ENCODE measurements around the gene SLC43A3.

The SLC43A3 gene

GRCh38 chr11:57426439-57426928 is 437 bp downstream of the SLC43A3 start:
- DNase-seq: no peak

DNA sequence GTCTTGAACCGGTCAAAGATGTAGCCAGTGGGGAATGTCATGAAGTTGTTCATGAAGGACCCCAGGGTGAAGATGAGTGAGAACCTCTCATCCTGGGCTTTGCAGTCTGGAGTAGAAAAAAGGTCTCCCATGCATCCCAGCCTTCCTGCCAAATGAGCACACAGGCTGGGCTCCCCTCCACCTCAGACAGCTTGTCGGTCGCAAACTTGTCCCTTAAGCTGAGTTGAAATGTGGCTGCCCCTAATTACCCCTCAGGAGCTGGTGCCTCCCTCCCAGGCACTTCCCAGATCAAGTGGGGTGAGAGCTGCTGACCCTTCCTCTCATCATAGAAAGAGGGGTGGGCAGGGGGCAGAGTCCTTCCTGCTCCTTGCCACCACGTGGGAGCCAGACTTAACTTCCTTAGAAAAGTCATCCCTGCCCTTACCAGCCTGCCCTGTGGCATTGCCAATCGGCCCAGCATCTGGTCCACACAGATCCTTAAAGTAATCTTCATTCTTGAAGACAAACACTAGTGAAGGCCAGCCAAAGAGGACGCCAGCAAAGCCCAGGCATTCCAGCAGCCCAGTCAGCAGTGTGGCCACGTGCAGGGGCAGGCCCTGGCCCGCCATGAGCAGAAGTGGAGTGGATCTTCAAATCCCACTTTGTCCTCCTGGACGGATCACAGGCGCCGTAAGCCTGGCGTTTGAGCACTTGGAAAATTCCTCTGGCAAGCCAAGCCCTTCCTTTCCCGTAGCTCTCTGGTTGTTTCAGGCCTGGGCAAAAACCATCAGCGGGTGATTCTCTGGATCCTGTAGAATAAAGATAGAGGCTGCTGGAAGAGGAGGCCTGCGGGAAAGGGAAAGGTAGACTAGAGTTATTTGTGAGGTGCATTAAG is 1.1 kb downstream of the SLC43A3 start:
- no peak for DNase-seq

- DNase-seq: no peak
Measured at GRCh38 chr11:57424792-57425564, 1.9 kb downstream of the SLC43A3 start.

GRCh38 chr11:57424137-57424791 is 2.7 kb downstream of the SLC43A3 start:
- no peak for DNase-seq

DNA sequence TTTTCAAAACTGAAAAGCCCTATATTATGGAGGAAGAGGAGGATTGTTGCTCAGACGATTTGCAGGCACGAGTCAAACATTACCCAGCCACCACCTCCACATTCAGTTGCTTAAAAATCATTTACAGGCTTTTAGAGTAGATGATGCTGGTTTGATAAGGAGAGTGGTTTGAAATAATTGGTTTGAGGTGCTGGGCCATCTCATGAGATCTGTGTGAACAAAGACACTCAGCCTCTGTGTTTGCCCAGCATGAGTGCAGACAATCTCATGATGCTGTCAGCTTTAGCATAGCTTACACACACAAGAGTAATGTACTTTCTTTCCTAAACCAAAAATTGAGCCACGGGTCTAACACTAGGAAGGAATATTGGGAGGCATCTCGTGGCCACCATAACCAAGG is 4.3 kb downstream of the SLC43A3 start:
- DNase-seq: no peak

GRCh38 chr11:57421805-57422204 is 5.1 kb downstream of the SLC43A3 start:
- no peak for DNase-seq

GRCh38 chr11:57421066-57421465 is 5.9 kb downstream of the SLC43A3 start:
- no peak for DNase-seq

- DNase-seq: no peak
Measured at GRCh38 chr11:57419146-57419545, 7.8 kb downstream of the SLC43A3 start.

DNA sequence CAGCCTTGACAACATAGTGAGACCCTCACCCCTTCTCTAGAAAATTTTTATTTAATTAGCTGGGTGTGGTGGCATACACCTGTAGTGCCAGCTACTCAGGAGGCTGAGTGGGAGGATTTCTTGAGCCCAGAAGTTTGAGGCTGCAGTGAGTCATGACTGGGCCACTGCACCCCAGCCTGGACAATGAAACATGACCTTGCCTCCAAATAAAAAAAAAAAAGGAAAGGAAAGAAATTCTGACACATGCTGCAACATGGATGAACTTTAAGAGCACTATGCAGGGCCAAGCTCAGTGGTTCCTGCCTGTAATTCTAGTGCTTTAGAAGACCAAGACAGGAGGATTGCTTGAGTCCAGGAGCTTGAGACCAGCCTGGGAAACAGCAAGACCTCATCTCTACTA is 8.8 kb downstream of the SLC43A3 start:
- DNase-seq: no peak

- no peak for DNase-seq
Measured at GRCh38 chr11:57417056-57417455, 9.9 kb downstream of the SLC43A3 start.

- no peak for DNase-seq
Measured at GRCh38 chr11:57416436-57416835, 10.5 kb downstream of the SLC43A3 start.

DNA sequence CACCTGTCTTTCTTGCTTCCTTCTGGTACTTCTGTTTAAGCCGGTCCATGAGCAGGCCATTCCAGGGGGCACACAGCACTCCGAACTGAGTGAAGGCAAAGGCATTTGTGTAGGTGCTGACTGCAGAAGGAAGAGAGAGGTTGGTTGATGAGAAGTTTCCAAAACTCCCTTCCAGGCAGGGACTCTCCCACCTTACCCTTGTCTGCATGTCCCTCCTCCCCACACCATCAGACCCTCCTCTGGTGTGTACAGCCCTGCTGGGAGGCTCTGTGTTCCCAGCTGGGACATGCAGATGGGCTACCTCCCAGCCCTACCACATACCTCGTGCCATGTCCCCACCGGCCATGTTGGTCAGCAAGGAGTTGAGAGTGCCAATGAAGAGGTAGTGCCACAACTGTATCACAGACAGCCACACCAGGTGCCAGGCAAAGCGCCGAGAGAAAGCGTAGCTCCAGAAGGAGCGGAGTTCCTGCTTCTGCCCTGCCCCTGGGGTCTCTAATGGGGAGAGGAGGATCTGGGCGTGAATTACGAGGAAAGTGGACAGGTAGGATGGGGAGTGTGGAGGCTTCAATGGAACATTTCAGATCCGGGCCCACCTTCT is 12.2 kb downstream of the SLC43A3 start:
- no peak for DNase-seq

GRCh38 chr11:57413681-57414080 is 13.2 kb downstream of the SLC43A3 start:
- DNase-seq: no peak

GRCh38 chr11:57410287-57410686 is 16.6 kb downstream of the SLC43A3 start:
- no peak for DNase-seq

GRCh38 chr11:57409321-57410100 is 17.4 kb downstream of the SLC43A3 start:
- DNase-seq: no peak

GRCh38 chr11:57408771-57409170 is 18.1 kb downstream of the SLC43A3 start:
- DNase-seq: no peak

DNA sequence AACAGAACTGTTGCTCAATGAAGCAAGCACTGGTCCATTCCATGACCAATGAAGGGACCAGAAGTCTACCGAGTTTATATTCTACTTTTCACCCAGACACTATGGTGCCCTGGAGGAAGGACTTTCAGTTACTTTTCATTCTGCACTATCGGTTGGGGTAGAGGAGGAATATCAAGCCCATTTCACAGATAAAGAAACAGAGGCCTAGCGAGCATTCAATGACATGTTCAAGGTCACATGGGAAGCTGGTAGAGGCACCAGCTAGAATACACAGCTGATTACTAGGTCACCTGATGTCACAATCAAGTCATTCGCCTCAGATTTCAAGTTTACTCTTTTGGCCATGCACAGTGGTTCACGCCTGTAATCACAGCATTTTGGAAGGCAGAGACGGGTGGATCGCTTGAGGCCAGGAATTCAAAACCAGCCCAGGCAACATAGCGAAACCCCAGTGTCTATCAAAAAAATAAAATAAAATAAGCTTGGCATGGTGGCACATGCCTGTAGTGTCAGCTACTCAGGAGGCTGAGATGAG is 18.9 kb downstream of the SLC43A3 start:
- no peak for DNase-seq

DNA sequence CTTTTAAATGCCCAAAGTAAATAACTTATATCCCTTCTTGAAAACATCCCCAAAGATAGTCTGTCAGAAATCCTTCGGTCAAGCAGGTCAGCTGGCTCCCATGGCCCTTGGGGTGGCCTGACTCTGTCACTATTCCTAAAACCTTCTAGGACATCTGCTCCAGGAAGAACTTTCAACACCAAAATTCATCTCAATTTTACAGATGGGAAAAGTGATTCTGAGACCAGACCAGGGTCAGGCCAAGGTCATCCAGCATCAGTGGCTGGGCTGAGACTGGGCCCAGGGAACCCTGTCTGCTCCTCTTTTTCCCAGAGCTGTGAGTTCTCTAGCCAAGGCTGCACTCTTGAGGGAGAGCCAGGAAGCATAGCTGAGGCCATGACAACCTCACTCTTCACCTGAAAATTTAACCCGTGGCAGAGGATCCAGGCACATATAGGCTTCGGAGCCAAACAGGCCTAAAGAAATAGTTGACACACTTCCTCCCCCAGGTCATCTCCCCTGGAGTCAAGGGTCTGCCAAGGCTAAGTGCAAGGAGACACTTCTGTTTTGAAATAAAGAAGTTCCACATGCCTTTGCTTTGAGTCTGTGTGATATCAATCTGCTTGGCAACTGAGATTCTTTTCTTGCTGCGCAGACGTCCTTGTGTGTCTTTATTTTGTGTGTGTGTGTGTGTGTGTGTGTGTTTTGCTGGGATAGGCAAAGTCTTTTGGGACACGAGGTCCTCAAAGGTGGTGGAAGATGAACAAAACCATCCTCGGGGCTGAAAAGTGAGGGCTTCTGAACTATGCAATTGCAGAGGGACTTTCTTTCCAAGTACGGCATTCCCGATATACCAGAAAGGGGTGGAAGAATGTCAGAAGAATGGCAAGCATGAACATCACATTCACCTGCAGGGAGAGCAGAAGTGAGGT is 19.7 kb downstream of the SLC43A3 start:
- DNase-seq: no peak

DNA sequence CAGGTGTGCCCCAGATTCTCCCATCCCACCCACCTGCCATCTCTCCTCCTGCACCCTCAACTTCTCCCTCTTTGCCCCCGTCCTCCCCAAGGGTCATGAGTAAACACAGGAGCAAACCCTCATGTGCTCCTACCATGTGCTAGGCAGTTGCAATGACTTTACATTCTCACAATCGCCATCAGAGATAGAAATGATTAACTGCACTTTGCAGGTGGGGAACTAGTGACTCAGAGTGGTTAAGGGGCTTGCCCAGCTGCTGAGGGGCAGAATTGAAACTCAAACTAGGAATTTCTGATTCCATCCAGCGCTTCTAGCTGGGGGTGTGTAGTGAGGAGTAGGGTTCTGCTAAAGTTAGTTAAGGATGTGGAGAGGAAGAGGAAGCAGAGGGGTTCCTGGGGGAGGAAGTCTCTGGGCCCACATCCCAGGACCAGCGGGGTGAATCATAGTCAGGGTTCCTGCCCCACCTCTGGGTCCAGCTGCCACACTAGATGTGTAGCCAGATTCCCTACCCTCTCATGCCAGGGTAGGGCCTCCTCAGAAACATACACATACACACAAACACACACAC is 20.5 kb downstream of the SLC43A3 start:
- DNase-seq: no peak

GRCh38 chr11:57405271-57405860 is 21.6 kb downstream of the SLC43A3 start:
- DNase-seq: peak in 1 of 2 experiments; percentile 24

Data from NCI-H524 (cell line).